Measurements from ENCODE around the gene SPATA32.

Gene SPATA32

DNA sequence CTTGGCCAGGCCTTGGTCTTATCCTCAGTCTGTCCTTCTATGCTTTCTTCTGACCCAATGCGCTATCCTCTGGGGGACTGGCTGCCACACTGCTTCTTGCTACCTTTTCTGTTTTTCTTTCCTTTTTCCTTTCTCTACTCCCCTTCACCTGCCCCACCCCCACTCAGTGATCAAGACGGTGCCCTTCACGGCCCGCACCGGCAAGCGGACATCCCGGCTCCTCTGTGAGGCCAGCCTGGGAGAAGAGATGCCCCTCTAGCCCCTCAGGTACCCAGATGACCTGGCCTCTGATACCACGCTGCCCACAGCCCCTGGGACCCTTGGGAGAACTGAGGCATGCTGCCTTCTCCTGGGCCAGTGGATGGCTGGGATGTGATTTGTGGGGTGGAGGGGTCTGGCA is 15.6 kb downstream of the SPATA32 start:
- H3K4me3 ChIP-seq (ENCODE audit: low read depth, low read length) = no peak overlapping the region
- no peak for DNase-seq (ENCODE audit: low read depth)
- TF ChIP-seq, protein P1, sequence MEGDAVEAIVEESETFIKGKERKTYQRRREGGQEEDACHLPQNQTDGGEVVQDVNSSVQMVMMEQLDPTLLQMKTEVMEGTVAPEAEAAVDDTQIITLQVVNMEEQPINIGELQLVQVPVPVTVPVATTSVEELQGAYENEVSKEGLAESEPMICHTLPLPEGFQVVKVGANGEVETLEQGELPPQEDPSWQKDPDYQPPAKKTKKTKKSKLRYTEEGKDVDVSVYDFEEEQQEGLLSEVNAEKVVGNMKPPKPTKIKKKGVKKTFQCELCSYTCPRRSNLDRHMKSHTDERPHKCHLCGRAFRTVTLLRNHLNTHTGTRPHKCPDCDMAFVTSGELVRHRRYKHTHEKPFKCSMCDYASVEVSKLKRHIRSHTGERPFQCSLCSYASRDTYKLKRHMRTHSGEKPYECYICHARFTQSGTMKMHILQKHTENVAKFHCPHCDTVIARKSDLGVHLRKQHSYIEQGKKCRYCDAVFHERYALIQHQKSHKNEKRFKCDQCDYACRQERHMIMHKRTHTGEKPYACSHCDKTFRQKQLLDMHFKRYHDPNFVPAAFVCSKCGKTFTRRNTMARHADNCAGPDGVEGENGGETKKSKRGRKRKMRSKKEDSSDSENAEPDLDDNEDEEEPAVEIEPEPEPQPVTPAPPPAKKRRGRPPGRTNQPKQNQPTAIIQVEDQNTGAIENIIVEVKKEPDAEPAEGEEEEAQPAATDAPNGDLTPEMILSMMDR (IDR thresholded peaks at IDR 0.05; ENCODE audit: low read depth, low read length, missing control alignments) = no peak

DNA sequence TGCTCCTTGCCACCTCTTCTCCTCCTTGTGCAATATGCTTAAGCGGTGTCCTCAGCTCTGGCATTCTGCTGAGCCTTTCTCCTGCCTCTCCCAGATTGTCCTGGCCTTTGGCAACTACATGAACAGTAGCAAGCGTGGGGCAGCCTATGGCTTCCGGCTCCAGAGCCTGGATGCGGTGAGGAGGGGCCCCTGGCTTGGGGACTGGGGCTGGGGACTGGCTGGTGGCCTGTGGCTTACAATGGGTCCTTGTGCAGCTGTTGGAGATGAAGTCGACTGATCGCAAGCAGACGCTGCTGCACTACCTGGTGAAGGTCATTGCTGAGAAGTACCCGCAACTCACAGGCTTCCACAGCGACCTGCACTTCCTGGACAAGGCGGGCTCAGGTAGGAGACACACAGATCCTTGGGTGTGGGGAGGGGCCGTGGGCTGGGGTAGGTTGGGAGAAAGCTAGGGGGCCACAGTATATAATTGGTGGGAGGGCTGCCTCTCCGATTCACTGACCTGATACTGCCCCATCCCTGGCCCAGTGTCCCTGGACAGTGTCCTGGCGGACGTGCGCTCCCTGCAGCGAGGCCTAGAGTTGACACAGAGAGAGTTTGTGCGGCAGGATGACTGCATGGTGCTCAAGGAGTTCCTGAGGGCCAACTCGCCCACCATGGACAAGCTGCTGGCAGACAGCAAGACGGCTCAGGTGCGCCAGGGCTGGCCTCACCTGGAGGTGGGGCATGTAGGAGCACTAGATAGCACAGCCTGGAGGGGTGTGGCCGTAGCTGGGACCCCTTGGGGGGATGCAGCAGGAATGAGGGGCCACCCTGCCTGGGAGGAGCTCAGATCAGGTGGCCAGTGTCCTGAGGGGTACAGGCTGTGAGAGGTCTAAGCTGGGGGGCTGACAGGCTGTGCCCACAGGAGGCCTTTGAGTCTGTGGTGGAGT is 16.9 kb downstream of the SPATA32 start:
- DNase-seq (ENCODE audit: low read depth) = no peak
- no peak overlapping the region for H3K4me3 ChIP-seq (ENCODE audit: low read depth, low read length)
- TF ChIP-seq, protein P1 (IDR thresholded peaks at IDR 0.05; ENCODE audit: low read depth, low read length, missing control alignments) = no peak

DNA sequence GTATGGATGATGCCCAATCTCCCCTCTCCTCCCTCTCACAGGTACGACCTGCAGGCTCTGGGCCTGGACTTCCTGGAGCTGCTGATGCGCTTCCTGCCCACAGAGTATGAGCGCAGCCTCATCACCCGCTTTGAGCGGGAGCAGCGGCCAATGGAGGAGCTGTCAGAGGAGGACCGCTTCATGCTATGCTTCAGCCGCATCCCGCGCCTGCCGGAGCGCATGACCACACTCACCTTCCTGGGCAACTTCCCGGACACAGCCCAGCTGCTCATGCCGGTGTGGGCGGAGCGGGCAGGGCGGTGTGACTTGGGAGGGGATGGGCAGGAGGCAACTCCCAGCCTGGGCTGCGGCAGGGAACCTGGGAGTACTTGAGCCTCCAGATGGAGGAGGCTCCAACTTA is 18.1 kb downstream of the SPATA32 start:
- TF ChIP-seq, protein P1 (IDR thresholded peaks at IDR 0.05; ENCODE audit: low read depth, low read length, missing control alignments) = no peak
- no peak overlapping the region for H3K4me3 ChIP-seq (ENCODE audit: low read depth, low read length)
- no peak for DNase-seq (ENCODE audit: low read depth)

DNA sequence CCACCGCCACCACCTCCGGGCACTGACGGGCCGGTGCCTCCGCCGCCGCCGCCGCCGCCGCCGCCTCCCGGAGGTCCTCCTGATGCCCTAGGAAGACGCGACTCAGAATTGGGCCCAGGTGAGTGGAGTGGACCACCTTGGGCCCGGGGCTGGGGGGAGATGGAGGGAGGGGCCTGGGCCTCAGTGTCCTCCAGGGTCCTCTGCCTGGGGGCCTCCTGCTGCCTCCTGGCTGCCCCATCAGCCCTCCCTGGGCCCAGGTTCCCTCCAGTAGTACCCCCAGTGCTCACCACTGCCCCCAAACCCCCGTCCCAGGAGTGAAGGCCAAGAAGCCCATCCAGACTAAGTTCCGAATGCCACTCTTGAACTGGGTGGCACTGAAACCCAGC is 19.9 kb downstream of the SPATA32 start:
- TF ChIP-seq, protein P1 (IDR thresholded peaks at IDR 0.05; ENCODE audit: low read depth, low read length, missing control alignments) = no peak
- DNase-seq (ENCODE audit: low read depth) = no peak
- H3K4me3 ChIP-seq (ENCODE audit: low read depth, low read length) = no peak overlapping the region

DNA sequence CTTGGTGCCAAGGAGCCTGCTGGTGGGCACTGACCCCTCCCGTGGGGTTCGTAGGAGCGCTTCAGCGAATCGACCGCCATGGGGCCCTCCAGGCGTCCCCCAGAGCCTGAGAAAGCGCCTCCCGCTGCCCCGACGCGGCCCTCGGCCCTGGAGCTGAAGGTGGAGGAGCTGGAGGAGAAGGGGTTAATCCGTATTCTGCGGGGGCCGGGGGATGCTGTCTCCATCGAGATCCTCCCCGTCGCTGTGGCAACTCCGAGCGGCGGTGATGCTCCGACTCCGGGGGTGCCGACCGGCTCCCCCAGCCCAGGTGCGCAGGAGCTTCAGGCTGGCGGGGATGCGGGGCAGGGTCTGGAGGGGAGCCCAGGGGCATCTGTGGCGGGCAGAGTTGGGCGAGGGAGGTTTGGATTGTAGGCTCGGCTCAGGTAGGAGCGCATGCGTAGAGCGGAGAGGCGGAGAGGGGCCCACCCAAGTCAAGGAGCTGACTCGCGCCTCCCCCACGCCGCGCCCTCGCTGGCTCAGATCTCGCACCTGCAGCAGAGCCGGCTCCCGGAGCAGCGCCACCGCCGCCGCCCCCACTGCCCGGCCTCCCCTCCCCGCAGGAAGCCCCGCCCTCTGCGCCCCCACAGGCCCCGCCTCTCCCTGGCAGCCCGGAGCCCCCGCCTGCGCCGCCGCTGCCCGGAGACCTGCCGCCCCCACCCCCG is 20.4 kb downstream of the SPATA32 start:
- no peak for DNase-seq (ENCODE audit: low read depth)
- TF ChIP-seq, protein P1 (IDR thresholded peaks at IDR 0.05; ENCODE audit: low read depth, low read length, missing control alignments) = no peak
- H3K4me3 ChIP-seq (ENCODE audit: low read depth, low read length) = no peak overlapping the region

DNA sequence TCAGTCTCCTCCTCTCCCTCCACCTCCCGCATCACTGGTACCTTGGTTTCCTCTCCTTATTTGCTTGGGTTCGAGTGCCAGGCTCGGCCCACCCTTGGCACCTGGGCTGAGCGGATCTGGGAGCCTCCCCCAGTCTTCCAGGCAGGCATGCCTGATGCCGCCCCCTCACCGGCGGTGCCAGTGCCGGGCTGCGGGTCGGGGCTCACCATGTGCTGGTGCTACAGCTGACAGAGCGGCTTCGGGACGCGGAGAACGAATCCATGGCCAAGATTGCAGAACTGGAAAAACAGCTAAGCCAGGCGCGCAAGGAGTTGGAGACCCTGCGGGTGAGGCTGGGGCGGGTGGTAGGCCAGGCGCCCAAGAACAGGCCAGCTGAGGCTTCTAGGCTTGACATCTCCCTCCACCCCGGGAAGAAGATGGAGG is 21.0 kb downstream of the SPATA32 start:
- TF ChIP-seq, protein P1 (IDR thresholded peaks at IDR 0.05; ENCODE audit: low read depth, low read length, missing control alignments) = no peak
- no peak overlapping the region for H3K4me3 ChIP-seq (ENCODE audit: low read depth, low read length)
- no peak for DNase-seq (ENCODE audit: low read depth)
